Stimulated activated CD4-positive, alpha-beta T cell treated with anti-CD3 and anti-CD28 coated beads, Interleukin-15, amount 100 ng/mL, for 1 hour (primary cell): ENCODE results near the gene ATP1A2.
A peak's percentile ranks its signal among the peaks of the same experiment; 100 is the strongest.

ENCODE experiments used
- DNase-seq, 2 donors: peaks; one replicate each; pipeline ENCODE4 v3.0.0-alpha.2; 2020; ENCODE audit warnings: low read depth in 1 of 2, low spot score in 1 of 2

Gene ATP1A2

DNA sequence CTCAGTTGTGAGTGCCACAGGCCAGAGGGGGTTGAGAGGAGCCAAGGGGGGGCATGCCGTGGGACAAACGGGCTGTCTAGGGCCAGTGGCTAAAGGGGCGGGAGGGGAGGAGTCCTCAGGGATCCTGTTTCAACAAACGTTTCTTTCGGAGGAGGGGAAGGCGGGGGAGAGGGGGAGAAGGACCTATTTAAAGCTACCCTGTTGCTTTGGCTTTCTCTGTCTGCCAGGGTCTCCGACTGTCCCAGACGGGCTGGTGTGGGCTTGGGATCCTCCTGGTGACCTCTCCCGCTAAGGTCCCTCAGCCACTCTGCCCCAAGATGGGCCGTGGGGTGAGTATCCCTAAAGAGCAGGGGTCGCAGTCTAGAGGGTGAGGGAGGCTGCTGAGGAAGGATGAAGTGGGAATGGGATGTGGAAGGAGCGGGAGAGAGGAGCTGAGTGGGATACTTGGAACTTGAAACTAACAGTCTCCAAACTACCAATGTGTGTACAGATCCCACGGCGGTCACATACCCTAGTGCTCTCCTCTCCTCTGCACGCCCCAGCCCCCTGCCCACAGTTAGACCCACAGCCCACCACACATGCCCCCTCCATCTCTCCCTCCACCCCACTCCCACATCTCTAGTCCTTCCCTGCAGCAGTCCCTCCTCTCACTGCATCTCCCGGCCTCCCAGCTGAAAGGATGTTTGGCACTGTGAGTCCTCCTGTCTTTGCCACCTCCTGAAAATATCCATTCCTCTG, at the start of gene ATP1A2:
Gene ATP1A2, plus strand, starts transcription at position 215 of the 738 bp plus-strand sequence. Its CDS starts 103 bp downstream, at position 318.
- no peak for DNase-seq

- DNase-seq = no peak
These were observed 48.5 kb upstream of the ATP1A2 start for GRCh38 chr1:160066829-160067745.

GRCh38 chr1:160068225-160068624, 47.3 kb upstream of the ATP1A2 start:
- DNase-seq = no peak

GRCh38 chr1:160069460-160070231, 45.9 kb upstream of the ATP1A2 start, which contains the start of gene KCNJ10:
KCNJ10 (minus strand) TSS chr1:160070160; CDS start chr1:160042532, 27,628 bp downstream.
- DNase-seq = no peak

GRCh38 chr1:160070243-160071163, 45.1 kb upstream of the ATP1A2 start:
- peak; percentile 26 to 50 for DNase-seq

DNA sequence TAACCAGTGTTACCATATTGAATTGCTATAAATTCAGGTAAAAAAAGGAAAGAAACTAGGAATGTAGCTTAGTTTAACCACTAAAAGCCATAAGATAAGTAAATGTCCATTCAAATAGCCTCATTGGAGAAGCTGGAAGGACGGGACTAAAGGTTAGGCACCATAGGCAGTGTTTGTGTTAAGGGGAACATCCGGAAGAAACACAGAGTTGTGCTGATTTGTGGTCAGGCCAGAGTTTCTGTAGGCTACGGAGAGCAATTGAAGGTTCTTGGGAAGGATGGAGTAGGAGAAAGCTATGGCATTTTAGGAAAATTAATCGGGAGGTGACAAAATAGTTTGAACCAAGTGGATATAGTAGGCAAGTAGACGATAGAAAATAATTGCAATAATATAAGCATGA, 44.3 kb upstream of the ATP1A2 start:
- DNase-seq = no peak

DNA sequence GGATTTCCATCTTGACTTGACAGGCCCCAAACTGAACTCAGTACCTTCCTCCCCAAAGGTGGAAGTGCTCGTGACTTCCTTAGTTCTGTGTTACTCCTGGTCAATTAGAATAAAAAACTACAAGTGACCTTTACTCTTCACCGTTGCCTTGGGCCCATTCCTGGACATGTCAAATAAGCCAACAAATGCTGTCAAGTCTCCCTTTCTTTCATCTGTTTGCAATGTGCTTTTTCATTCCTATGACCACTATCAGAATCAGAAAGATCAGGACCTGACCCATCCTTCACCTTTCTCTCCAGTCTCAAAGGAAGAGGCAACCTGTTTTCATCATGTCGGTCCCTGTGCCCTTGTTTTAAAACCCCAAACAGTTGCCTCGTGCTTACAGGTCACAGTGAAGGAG, 40.7 kb upstream of the ATP1A2 start:
- no peak for DNase-seq

GRCh38 chr1:160075836-160076235, 39.7 kb upstream of the ATP1A2 start:
- no peak for DNase-seq

- DNase-seq = no peak
These were observed 39.3 kb upstream of the ATP1A2 start for GRCh38 chr1:160076295-160076694.

GRCh38 chr1:160077486-160077885, 38.1 kb upstream of the ATP1A2 start:
- no peak for DNase-seq

DNA sequence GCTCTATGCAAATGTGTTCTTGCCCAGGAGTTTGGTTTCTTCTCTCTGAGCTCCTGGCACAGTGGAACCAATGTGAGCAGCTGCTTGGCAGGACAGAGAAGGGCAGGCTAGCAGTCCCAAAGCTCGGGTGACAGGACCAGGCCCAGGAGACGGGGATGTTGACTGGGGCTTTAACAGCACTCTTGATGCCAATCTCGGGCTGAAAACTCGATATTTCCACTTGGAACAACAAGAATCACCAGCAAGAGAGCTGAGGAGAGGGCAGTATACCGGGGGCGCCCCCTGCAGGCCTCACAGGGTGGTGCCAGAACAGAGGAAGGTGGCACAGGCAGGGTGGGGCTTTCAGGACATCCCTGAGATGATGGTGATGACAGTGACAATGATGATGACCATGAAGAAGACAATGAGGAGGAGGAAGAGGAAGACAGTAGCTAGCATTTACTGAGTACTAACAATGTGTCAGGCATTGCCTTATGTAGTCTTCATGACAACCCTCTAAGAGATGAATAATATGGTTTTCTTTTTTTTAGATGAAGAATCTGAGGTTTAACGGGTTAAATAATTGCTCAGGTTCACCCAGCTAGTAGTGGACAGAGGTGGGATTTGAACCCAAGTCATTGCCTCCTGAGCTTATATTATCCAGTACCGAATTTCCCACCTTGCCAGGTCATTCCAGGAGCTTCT, 36.9 kb upstream of the ATP1A2 start:
- peak in 1 of 2 donors; percentile 40 for DNase-seq

- no peak for DNase-seq
These were observed 36.1 kb upstream of the ATP1A2 start for GRCh38 chr1:160079448-160079847.

GRCh38 chr1:160080381-160081100, 35.0 kb upstream of the ATP1A2 start:
- no peak for DNase-seq

DNA sequence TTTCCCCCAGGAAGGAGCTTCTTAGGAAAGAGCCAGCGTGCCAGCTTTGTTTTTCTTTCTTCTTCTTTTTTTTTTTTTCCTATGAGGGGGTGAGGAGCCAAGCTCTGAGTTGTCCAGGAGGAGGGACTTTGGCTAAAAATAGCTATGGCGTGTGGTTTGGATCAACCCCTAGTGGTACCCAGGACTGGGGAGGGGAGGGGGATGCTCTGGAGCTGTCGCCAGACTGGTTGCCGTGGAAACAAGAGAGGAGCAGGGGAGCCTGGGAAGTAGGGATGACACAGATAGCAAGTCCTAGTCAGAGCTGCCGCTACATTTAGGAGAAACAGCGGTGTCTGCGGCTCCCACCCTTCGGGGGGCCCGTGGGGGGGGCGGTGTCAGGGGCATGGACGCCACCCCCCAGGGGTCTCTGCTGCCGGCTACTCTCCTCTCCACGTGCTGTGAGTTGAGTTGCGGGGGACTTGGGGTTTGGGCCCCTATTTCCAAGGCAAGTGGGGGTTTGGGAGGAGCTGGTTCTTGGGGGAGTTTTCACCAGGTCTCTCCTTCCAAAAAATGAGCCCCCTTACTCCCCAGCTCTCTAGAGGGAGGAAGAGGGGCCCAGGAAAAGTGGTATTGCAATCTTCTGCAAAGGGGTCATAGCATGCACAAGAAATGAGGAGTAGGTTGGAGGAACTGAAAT, 34.2 kb upstream of the ATP1A2 start, which contains the start of gene KCNJ9:
Gene KCNJ9, plus strand, starts transcription at position 278 of the 676 bp plus-strand sequence. CDS start 2,493 bp downstream, outside the sequence.
- no peak for DNase-seq

DNA sequence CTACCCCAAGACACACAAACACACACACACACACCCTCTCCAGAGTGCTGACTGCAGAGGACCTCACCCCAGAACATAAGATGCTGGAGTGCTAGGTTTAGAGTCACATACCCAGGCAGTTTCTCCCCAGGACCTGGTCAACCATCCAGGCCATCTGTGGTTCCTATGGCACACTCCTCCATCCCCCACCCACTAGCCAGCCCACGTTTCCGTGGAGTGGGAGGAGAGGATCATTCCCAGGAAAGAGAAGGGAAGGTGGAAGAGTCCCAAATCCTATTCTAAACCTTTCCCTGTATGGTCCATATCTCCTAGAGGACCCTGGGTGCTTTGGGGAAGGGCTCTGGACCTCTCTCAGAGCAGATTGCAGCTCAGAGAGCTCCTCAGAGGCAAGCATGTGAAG, 33.1 kb upstream of the ATP1A2 start:
- no peak for DNase-seq

GRCh38 chr1:160082926-160083325, 32.6 kb upstream of the ATP1A2 start:
- no peak for DNase-seq

DNA sequence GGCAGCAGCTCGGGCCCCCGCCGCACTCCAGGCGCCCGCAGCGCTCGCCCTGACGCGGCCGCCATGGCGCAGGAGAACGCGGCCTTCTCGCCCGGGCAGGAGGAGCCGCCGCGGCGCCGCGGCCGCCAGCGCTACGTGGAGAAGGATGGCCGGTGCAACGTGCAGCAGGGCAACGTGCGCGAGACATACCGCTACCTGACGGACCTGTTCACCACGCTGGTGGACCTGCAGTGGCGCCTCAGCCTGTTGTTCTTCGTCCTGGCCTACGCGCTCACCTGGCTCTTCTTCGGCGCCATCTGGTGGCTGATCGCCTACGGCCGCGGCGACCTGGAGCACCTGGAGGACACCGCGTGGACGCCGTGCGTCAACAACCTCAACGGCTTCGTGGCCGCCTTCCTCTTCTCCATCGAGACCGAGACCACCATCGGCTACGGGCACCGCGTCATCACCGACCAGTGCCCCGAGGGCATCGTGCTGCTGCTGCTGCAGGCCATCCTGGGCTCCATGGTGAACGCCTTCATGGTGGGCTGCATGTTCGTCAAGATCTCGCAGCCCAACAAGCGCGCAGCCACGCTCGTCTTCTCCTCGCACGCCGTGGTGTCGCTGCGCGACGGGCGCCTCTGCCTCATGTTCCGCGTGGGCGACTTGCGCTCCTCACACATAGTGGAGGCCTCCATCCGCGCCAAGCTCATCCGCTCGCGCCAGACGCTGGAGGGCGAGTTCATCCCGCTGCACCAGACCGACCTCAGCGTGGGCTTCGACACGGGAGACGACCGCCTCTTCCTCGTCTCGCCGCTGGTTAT, 31.4 kb upstream of the ATP1A2 start:
- peak; percentile 57 to 71 for DNase-seq
